EL (cell line): ENCODE data around the gene CHRM1.

Source experiments
- DNase-seq: peaks from one replicate; pipeline ENCODE4 v3.0.0-alpha.2; 2016

The CHRM1 gene

GRCh38 chr11:62902932-62903331, 18.2 kb downstream of the CHRM1 start:
- no peak for DNase-seq

GRCh38 chr11:62898027-62898426, 23.1 kb downstream of the CHRM1 start:
- no peak for DNase-seq

GRCh38 chr11:62897311-62897710, 23.9 kb downstream of the CHRM1 start:
- DNase-seq = no peak

GRCh38 chr11:62896049-62896448, 25.1 kb downstream of the CHRM1 start:
- no peak for DNase-seq

- no peak for DNase-seq
These were observed 25.7 kb downstream of the CHRM1 start for GRCh38 chr11:62895501-62895900.

- no peak for DNase-seq
These were observed 28.9 kb downstream of the CHRM1 start for GRCh38 chr11:62892077-62892922.

- peak; percentile 76 for DNase-seq
These were observed 31.4 kb downstream of the CHRM1 start for GRCh38 chr11:62889484-62890437.

- no peak for DNase-seq
These were observed 32.1 kb downstream of the CHRM1 start for GRCh38 chr11:62889126-62889483.

- DNase-seq = no peak
These were observed 32.8 kb downstream of the CHRM1 start for GRCh38 chr11:62888406-62888805.

- DNase-seq = no peak
These were observed 35.9 kb downstream of the CHRM1 start for GRCh38 chr11:62885137-62885750.

- peak; percentile 51 for DNase-seq
These were observed 37.5 kb downstream of the CHRM1 start for GRCh38 chr11:62883673-62884072.

GRCh38 chr11:62882788-62883501, 38.2 kb downstream of the CHRM1 start:
- no peak for DNase-seq

GRCh38 chr11:62882431-62882749, 38.8 kb downstream of the CHRM1 start:
- no peak for DNase-seq

- DNase-seq = peak; percentile 98
These were observed 39.4 kb downstream of the CHRM1 start for GRCh38 chr11:62881579-62882430.

- peak; percentile 92 for DNase-seq
These were observed 40.2 kb downstream of the CHRM1 start, which contains the start of gene SLC3A2 for GRCh38 chr11:62880803-62881578. Gene SLC3A2 (plus strand): TSS chr11:62880896. CDS start chr11:62881024, 128 bp downstream.

GRCh38 chr11:62880231-62880802, 40.8 kb downstream of the CHRM1 start:
- peak; percentile 83 for DNase-seq

- DNase-seq = no peak
These were observed 41.8 kb downstream of the CHRM1 start for GRCh38 chr11:62879235-62879978.

- no peak for DNase-seq
These were observed 44.5 kb downstream of the CHRM1 start for GRCh38 chr11:62876712-62877111.

GRCh38 chr11:62875698-62876478, 45.3 kb downstream of the CHRM1 start:
- no peak for DNase-seq
